GM12874 (cell line): ENCODE results near the gene ARMH1.

ENCODE experiments used
- TF ChIP-seq, protein P1 (sequence below): IDR thresholded peaks from 2 replicates; pipeline ENCODE4 v1.5.1; 2011; ENCODE audit warnings: low read depth, mild to moderate bottlenecking, control low read depth, low read length, moderate library complexity; ENCODE audit not compliant: insufficient read depth

ARMH1 gene

DNA sequence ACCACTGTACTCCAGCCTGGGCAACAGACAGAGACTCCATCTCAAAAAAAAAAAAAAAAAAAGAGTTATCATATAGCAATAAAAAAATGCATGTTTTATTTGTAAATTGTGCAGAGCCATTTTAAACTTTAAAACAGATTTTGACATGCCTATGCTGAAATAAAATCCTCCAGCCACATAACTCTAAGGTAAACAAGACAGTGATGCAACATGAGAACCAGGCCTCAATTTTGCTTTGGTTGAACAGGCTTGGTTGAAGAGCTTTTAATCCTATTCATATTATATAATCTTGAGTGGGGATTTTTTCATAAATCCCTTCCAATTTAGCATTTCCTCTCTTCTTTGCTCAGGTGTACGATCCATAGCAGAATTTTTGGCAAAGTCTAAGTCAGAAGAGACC, 26.1 kb downstream of the ARMH1 start:
- TF ChIP-seq, protein P1, sequence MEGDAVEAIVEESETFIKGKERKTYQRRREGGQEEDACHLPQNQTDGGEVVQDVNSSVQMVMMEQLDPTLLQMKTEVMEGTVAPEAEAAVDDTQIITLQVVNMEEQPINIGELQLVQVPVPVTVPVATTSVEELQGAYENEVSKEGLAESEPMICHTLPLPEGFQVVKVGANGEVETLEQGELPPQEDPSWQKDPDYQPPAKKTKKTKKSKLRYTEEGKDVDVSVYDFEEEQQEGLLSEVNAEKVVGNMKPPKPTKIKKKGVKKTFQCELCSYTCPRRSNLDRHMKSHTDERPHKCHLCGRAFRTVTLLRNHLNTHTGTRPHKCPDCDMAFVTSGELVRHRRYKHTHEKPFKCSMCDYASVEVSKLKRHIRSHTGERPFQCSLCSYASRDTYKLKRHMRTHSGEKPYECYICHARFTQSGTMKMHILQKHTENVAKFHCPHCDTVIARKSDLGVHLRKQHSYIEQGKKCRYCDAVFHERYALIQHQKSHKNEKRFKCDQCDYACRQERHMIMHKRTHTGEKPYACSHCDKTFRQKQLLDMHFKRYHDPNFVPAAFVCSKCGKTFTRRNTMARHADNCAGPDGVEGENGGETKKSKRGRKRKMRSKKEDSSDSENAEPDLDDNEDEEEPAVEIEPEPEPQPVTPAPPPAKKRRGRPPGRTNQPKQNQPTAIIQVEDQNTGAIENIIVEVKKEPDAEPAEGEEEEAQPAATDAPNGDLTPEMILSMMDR, result no peak

DNA sequence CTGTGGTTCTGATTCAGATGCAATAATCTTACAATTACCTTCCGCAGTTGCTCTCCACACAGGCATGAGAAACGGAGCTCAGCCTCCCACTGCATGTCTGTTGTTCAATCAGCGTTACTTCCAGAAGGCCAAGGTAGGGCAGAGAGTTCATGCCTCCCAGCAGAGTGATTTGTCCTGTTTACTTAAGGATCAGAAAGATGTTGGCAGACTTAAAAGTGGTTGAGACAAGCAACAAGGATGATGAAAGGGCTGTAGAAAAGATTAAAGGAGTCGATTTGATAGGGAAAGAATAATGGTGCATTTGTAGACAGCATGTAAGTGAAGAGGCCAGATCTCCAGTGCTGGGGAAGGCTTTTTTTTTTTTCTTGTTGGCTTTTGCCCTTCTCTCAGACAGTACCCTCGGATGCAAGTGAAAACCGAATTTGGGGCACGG, 26.6 kb downstream of the ARMH1 start:
- TF ChIP-seq, protein P1, result no peak

DNA sequence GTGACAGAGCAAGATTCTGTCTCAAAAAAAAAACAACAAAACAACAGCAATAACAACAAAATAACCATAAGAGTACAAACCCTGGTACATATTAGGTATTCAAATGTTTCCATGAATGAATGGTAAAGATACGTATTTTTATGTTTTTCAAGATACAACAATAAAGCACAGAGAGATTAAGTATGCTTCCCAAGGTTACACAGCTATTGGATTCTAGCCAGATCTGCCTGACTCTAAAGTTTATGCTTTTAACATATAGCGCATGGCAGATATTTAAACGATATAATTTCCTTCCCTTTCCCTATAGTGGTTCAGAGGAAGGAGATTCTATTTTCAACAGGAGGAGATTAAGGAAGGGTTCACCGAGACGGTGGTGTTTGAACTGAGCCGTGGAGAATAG, 31.0 kb downstream of the ARMH1 start:
- TF ChIP-seq, protein P1, result no peak

DNA sequence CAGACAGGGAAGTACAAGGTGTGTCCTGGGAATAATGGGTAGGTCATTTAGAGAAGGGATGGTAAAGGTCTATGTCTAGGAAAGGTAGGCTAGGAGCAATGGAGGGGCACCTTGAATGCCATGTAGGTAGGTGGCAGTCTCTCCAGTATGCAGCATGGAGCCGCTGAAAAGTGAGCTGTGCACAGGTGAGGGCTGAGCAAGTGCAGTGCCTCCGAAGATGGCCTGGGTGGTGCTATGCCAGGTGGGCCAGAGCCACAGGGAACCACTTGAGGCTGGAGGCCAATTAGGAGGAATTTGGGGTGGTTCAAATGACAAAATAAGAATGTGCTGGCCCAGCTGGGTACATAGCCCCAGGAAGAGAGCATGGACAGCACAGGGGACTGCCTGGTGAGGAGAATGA, 31.4 kb downstream of the ARMH1 start:
- TF ChIP-seq, protein P1, result no peak

DNA sequence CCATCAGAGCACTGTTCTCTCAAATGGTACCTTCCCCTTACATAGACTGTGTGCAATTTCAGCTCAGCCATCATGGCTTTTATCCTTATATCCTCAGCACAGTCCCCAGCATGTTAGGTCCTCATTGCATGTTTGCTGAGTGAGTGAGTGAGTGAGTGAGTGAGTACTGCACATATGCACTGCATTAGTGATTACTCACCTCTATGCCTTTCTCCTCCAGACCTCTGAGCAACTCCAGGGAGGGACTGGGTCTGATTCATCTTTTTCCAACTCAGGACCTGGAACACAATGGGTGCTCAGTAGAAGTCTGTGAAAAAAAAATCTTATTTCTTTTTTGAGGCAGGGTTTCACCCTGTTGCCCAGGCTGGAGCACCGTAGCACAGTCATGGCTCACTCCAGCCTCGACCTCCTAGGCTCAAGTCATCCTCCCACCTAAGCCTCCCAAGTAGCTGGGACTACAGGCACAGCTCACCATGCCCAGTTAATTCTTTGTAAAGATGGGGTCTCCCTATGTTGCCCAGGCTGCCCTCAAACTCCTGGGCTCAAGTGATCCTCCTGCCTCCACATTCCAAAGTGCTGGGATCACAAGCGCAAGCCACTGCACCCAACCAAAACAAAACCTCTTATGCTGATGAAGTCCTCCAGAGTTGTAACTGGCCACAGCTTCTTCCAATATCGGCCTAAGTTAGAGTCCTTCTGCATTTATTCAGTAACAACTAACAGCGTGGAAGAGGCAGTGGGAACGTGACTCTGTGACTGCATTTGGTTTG, 32.8 kb downstream of the ARMH1 start:
- TF ChIP-seq, protein P1, result no peak

DNA sequence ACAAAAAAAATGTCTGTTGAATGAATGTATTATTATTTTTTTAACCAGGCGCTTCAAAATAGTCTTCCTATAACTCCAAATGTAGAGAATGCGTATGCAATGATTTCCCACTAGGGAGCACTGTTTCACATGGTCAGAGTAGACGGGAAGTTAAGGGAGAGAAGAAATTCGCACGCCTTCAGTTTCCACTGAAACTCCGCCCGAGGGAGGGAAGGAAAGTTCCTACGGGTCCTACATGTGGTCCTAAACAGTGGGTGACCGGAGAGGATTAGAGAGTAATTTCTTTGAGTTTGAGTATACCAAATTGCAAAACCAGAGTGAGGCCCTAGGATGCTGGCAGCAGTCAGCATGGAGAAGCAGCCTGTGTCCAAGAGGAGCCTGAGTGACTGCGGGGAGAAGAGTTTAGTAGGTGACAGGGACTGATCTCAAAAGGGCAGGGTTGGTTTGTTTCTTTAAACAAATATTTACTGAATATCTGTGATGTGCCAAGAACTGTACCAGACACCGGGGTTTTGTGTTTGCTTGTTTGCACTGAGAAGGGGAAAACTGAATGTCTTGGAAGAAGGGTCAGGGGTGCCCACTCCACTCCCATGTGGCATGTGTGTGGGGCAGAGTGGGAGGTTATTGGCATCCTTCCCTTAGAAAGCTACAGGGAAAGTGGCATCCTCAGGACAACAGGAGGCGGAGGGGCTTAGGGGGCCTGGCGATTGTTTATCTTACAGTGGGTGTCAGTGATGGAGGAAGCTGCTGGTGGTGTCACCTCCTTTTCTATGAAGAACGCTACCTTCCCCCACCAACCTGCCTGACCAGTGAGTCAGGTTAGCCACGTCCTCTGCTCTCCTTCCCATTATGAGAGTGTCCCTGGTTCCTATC, 33.7 kb downstream of the ARMH1 start:
- TF ChIP-seq, protein P1, result peak; percentile 41; the same call in 1 of the 2 replicates

DNA sequence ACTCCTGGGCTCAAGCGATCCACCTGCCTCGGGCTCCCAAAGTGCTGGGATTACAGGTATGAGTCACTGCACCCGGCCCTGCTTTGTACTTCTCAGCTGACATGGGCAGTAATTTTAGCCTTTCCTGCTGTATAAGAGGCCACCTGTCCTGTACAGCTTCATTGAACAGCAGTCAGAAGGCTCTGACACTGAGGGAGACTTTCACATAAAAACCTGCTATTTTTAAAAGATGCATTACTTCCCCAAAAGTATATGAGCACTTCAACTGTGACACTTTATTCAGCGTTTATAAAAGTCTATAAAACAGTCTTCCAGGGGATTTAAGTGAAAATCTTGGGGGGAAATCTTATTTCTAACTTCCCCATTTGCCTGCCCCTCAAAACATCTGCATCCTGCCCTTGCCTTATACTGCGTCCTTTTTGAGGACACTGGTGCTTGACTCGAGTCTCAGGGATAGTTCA, 38.8 kb downstream of the ARMH1 start:
- TF ChIP-seq, protein P1, result no peak
